ENCODE results near the gene TRPM1.

The TRPM1 gene

DNA sequence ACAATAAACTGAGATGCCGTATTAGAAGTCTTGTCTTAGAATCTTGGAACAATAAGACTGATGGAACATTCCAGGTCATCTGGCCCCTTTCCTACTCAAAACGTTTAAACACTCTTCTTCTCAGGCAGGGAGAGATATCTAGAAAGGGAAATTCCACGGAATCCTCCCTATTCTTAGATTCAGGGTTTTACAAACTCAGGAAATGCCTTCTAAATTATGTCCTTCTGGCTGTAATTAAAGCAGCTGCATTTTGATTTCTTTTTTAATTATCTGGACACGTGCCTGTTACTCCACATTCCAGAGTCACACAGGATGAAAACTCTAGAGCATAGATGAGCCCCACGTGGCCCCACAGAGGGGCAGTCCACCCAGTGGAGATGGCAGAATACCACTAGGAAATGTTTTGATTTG lies 68.6 kb downstream of the TRPM1 start:
- Histone ChIP-seq H3K36me3 (ENCODE audit: control insufficient read depth in 1 of 2, insufficient read depth in 2 of 2, low read length in 2 of 2) (no peaks in the 10 kb centered on the region), H2AFZ (ENCODE audit: insufficient read depth, low read length, poor library complexity) (no peak overlapping the region), H3K18ac (ENCODE audit: low read length) (no peak overlapping the region), H2BK5ac (ENCODE audit: low read depth, low read length, poor library complexity) (peak overlapping the region; percentile 39), H3K4me1 (ENCODE audit: control insufficient read depth in 1 of 2, insufficient read depth in 2 of 2, low read length in 2 of 2) (peaks cover 11 to 12% of the 10 kb centered on the region in 2 experiments), H4K8ac (ENCODE audit: low read depth, low read length) (no peak overlapping the region), H3K14ac (ENCODE audit: low read length) (no peak overlapping the region), H2AK5ac (ENCODE audit: low read length) (no peak overlapping the region), H4K12ac (ENCODE audit: low read depth, low read length) (no peak overlapping the region), H3K27me3 (ENCODE audit: insufficient read depth, low read length) (no peaks in the 10 kb centered on the region), H3K4me2 (ENCODE audit: low read length) (no peak overlapping the region), H3K9me3 (ENCODE audit: insufficient read depth, low read depth, low read length) (no peaks in the 10 kb centered on the region), H2BK120ac (ENCODE audit: insufficient read depth, low read length, poor library complexity) (peak overlapping the region; percentile 84), H4K91ac (ENCODE audit: low read depth, low read length) (peak overlapping the region; percentile 77), H2BK12ac (ENCODE audit: low read length) (no peak overlapping the region), H3K79me2 (ENCODE audit: control insufficient read depth, insufficient read depth, low read length, poor library complexity) (no peaks in the 10 kb centered on the region), H3K79me1 (ENCODE audit: low read length) (peaks cover 8% of the 10 kb centered on the region), H3K23ac (ENCODE audit: low read length) (no peak overlapping the region), H3K4ac (ENCODE audit: low read depth, low read length) (no peak overlapping the region), H3K27ac (ENCODE audit: low read depth, low read length) (no peak overlapping the region), H3K4me3 (ENCODE audit: low read depth, low read length) (no peak overlapping the region), H3K9ac (ENCODE audit: low read length) (no peak overlapping the region)
- DNase-seq = no peak
- WGBS (ENCODE audit: extremely low coverage, insufficient coverage, insufficient read length) = no CpG with 5 or more reads among the region's 5 CpGs

DNA sequence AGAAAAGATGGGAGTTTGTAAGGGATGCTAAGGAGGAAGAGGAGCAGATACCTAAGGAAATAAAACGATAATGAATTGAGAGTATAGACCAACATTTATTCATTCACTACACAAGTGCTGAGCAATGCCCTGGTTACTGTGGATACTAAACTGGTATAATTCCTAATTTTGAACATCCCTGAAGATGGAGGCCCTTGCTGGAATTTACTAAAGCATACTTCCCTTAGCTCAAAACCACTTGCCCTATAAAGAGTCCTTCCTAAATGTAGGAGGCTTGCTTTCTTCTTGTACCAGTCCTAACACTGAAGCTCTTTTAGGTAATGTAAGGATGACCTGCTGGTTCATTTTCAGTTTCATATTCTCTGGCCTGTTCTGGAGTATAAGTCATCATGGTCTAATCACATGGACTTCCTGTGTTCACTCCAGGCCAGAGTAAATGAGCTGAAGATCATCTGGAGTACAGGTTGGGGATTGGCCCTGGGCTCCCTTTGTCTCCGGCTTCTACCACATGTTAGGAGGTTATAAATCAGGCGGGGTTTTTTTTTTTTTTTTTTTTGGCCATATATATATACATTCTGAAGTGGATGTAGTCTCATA lies 70.0 kb downstream of the TRPM1 start:
- no peak overlapping the region for H3K9ac ChIP-seq (ENCODE audit: low read length)
- peaks cover 8% of the 10 kb centered on the region for H3K79me1 ChIP-seq (ENCODE audit: low read length)
- H3K9me3 ChIP-seq (ENCODE audit: insufficient read depth, low read depth, low read length) = no peaks in the 10 kb centered on the region
- H2BK12ac ChIP-seq (ENCODE audit: low read length) = no peak overlapping the region
- no peak overlapping the region for H2AFZ ChIP-seq (ENCODE audit: insufficient read depth, low read length, poor library complexity)
- H2AK5ac ChIP-seq (ENCODE audit: low read length) = no peak overlapping the region
- no peak overlapping the region for H3K18ac ChIP-seq (ENCODE audit: low read length)
- peaks cover 11 to 12% of the 10 kb centered on the region in 2 experiments for H3K4me1 ChIP-seq (ENCODE audit: control insufficient read depth in 1 of 2, insufficient read depth in 2 of 2, low read length in 2 of 2)
- no peak overlapping the region for H4K8ac ChIP-seq (ENCODE audit: low read depth, low read length)
- DNase-seq = no peak
- no peak overlapping the region for H2BK120ac ChIP-seq (ENCODE audit: insufficient read depth, low read length, poor library complexity)
- no peak overlapping the region for H4K91ac ChIP-seq (ENCODE audit: low read depth, low read length)
- H3K23ac ChIP-seq (ENCODE audit: low read length) = no peak overlapping the region
- no CpG with 5 or more reads among the region's 3 CpGs for WGBS (ENCODE audit: extremely low coverage, insufficient coverage, insufficient read length)
- no peaks in the 10 kb centered on the region for H3K79me2 ChIP-seq (ENCODE audit: control insufficient read depth, insufficient read depth, low read length, poor library complexity)
- H3K4me3 ChIP-seq (ENCODE audit: low read depth, low read length) = no peak overlapping the region
- no peak overlapping the region for H3K4ac ChIP-seq (ENCODE audit: low read depth, low read length)
- H2BK5ac ChIP-seq (ENCODE audit: low read depth, low read length, poor library complexity) = no peak overlapping the region
- H3K27me3 ChIP-seq (ENCODE audit: insufficient read depth, low read length) = no peaks in the 10 kb centered on the region
- H3K27ac ChIP-seq (ENCODE audit: low read depth, low read length) = no peak overlapping the region
- no peak overlapping the region for H3K4me2 ChIP-seq (ENCODE audit: low read length)
- H3K36me3 ChIP-seq (ENCODE audit: control insufficient read depth in 1 of 2, insufficient read depth in 2 of 2, low read length in 2 of 2) = no peaks in the 10 kb centered on the region
- H4K12ac ChIP-seq (ENCODE audit: low read depth, low read length) = no peak overlapping the region
- H3K14ac ChIP-seq (ENCODE audit: low read length) = no peak overlapping the region

DNA sequence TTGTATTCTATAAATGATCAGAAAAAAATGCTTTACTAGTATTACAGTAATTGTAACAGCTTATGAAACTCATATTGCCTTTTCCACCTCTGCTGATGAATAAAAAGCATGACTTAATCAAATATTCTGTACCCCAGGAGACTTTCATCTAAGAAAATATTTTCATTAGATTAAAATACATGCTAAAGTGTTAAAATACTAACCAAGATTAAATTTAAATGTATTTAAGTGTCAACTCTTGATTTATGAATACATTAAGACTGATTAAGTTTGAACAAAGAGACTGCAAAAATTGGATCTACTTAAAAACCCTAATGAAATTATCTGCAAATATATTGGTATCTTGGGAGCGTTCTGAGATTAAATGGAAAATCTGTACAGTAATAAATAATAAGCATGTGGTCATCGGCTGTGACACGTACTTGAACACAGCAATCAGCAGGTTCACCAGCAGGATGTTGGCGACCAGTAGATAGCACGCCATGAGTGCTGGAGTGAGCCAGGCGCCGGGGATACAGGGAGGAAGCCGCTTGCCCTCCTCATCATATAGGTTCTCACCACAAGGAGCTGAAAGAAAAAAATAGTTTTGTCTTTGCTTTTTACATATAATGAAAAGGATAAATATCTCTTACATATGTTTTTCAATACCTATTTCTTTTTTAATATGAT lies 73.5 kb downstream of the TRPM1 start:
- no peak overlapping the region for H2BK5ac ChIP-seq (ENCODE audit: low read depth, low read length, poor library complexity)
- H3K27me3 ChIP-seq (ENCODE audit: insufficient read depth, low read length) = no peaks in the 10 kb centered on the region
- H3K27ac ChIP-seq (ENCODE audit: low read depth, low read length) = no peak overlapping the region
- H3K9me3 ChIP-seq (ENCODE audit: insufficient read depth, low read depth, low read length) = peaks cover 3% of the 10 kb centered on the region
- H3K79me1 ChIP-seq (ENCODE audit: low read length) = peaks cover 19% of the 10 kb centered on the region
- no peak overlapping the region for H3K9ac ChIP-seq (ENCODE audit: low read length)
- H3K18ac ChIP-seq (ENCODE audit: low read length) = no peak overlapping the region
- H3K14ac ChIP-seq (ENCODE audit: low read length) = no peak overlapping the region
- H4K12ac ChIP-seq (ENCODE audit: low read depth, low read length) = no peak overlapping the region
- H3K23ac ChIP-seq (ENCODE audit: low read length) = no peak overlapping the region
- H2BK120ac ChIP-seq (ENCODE audit: insufficient read depth, low read length, poor library complexity) = no peak overlapping the region
- WGBS (ENCODE audit: extremely low coverage, insufficient coverage, insufficient read length) = no CpG with 5 or more reads among the region's 8 CpGs
- H3K4ac ChIP-seq (ENCODE audit: low read depth, low read length) = no peak overlapping the region
- no peak overlapping the region for H3K4me3 ChIP-seq (ENCODE audit: low read depth, low read length)
- H2AFZ ChIP-seq (ENCODE audit: insufficient read depth, low read length, poor library complexity) = no peak overlapping the region
- no peak for DNase-seq
- H2AK5ac ChIP-seq (ENCODE audit: low read length) = no peak overlapping the region
- H2BK12ac ChIP-seq (ENCODE audit: low read length) = peak overlapping the region; percentile 8
- peaks cover 5 to 19% of the 10 kb centered on the region in 2 experiments for H3K4me1 ChIP-seq (ENCODE audit: control insufficient read depth in 1 of 2, insufficient read depth in 2 of 2, low read length in 2 of 2)
- no peak overlapping the region for H4K91ac ChIP-seq (ENCODE audit: low read depth, low read length)
- H3K79me2 ChIP-seq (ENCODE audit: control insufficient read depth, insufficient read depth, low read length, poor library complexity) = no peaks in the 10 kb centered on the region
- no peaks in the 10 kb centered on the region for H3K36me3 ChIP-seq (ENCODE audit: control insufficient read depth in 1 of 2, insufficient read depth in 2 of 2, low read length in 2 of 2)
- H4K8ac ChIP-seq (ENCODE audit: low read depth, low read length) = no peak overlapping the region
- H3K4me2 ChIP-seq (ENCODE audit: low read length) = no peak overlapping the region

DNA sequence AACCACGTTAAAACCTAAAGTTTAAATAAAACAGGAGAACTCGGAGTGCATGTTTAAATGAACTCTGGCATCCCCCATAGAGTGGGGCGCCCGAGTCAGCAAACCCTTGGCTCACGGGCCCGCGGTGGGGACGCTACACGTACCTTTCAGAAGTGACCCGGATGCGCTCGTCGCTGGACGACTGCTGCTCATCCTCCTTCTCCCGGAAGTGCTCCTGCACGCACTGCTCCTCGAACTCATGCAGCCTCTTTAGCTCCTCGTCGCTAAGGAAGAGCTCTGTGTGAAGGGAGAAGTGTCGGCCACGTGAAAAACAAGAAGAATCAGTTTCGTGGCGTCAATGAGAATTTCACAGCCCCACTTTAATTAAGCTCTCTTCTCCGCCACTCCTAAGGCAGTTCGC lies 75.5 kb downstream of the TRPM1 start:
- peak overlapping the region; percentile 3 for H3K4ac ChIP-seq (ENCODE audit: low read depth, low read length)
- peak overlapping the region; percentile 25 for H3K14ac ChIP-seq (ENCODE audit: low read length)
- no peaks in the 10 kb centered on the region for H3K36me3 ChIP-seq (ENCODE audit: control insufficient read depth in 1 of 2, insufficient read depth in 2 of 2, low read length in 2 of 2)
- H3K27ac ChIP-seq (ENCODE audit: low read depth, low read length) = no peak overlapping the region
- H2BK5ac ChIP-seq (ENCODE audit: low read depth, low read length, poor library complexity) = no peak overlapping the region
- peak overlapping the region; percentile 51 for H2AK5ac ChIP-seq (ENCODE audit: low read length)
- H2AFZ ChIP-seq (ENCODE audit: insufficient read depth, low read length, poor library complexity) = no peak overlapping the region
- H2BK120ac ChIP-seq (ENCODE audit: insufficient read depth, low read length, poor library complexity) = peak overlapping the region; percentile 57
- no CpG with 5 or more reads among the region's 25 CpGs for WGBS (ENCODE audit: extremely low coverage, insufficient coverage, insufficient read length)
- no peak overlapping the region for H3K18ac ChIP-seq (ENCODE audit: low read length)
- no peak for DNase-seq
- H4K91ac ChIP-seq (ENCODE audit: low read depth, low read length) = peak overlapping the region; percentile 90
- peak overlapping the region; percentile 80 for H2BK12ac ChIP-seq (ENCODE audit: low read length)
- no peak overlapping the region for H4K12ac ChIP-seq (ENCODE audit: low read depth, low read length)
- H3K4me1 ChIP-seq (ENCODE audit: control insufficient read depth in 1 of 2, insufficient read depth in 2 of 2, low read length in 2 of 2) = peaks cover 5 to 22% of the 10 kb centered on the region in 2 experiments
- no peak overlapping the region for H3K23ac ChIP-seq (ENCODE audit: low read length)
- peak overlapping the region; percentile 5 for H4K8ac ChIP-seq (ENCODE audit: low read depth, low read length)
- no peak overlapping the region for H3K4me2 ChIP-seq (ENCODE audit: low read length)
- H3K9me3 ChIP-seq (ENCODE audit: insufficient read depth, low read depth, low read length) = peaks cover 3% of the 10 kb centered on the region
- H3K79me1 ChIP-seq (ENCODE audit: low read length) = peaks cover 22% of the 10 kb centered on the region
- no peaks in the 10 kb centered on the region for H3K27me3 ChIP-seq (ENCODE audit: insufficient read depth, low read length)
- H3K9ac ChIP-seq (ENCODE audit: low read length) = no peak overlapping the region
- no peak overlapping the region for H3K4me3 ChIP-seq (ENCODE audit: low read depth, low read length)
- no peaks in the 10 kb centered on the region for H3K79me2 ChIP-seq (ENCODE audit: control insufficient read depth, insufficient read depth, low read length, poor library complexity)
